ENCODE results near the gene NFKBIL1.
A peak's percentile ranks its signal among the peaks of the same experiment; 100 is the strongest.
"Not testable (repeated sequence)": the region's sequence is repeated elsewhere in the genome, so short reads cannot be mapped to it uniquely, and the experiment has no call there.

Gene NFKBIL1

GRCh38 chr6:31534521-31535040 is 12.8 kb upstream of the NFKBIL1 start:
- DNase-seq (ENCODE audit: low read depth): no peak

GRCh38 chr6:31535538-31536324 is 11.7 kb upstream of the NFKBIL1 start:
- no peak for DNase-seq (ENCODE audit: low read depth)

- no peak for DNase-seq (ENCODE audit: low read depth)
Measured at GRCh38 chr6:31538805-31539400, 8.5 kb upstream of the NFKBIL1 start.

GRCh38 chr6:31540640-31541039 is 6.8 kb upstream of the NFKBIL1 start:
- no peak for DNase-seq (ENCODE audit: low read depth)

- DNase-seq (ENCODE audit: low read depth): no peak
Measured at GRCh38 chr6:31541059-31541657, 6.2 kb upstream of the NFKBIL1 start.

- peak; percentile 94 for DNase-seq (ENCODE audit: low read depth)
Measured at GRCh38 chr6:31541658-31542521, 5.5 kb upstream of the NFKBIL1 start, which contains the start of gene DDX39B. Gene DDX39B, minus strand, starts transcription at chr6:31542003. Its CDS starts 1,471 bp downstream, at chr6:31540532.

GRCh38 chr6:31543639-31544038 is 3.8 kb upstream of the NFKBIL1 start:
- no peak for DNase-seq (ENCODE audit: low read depth)

- DNase-seq (ENCODE audit: low read depth): no peak
Measured at GRCh38 chr6:31544676-31545075, 2.7 kb upstream of the NFKBIL1 start.

GRCh38 chr6:31545291-31545690 is 2.1 kb upstream of the NFKBIL1 start:
- no peak for DNase-seq (ENCODE audit: low read depth)

GRCh38 chr6:31546339-31546957 is 960 bp upstream of the NFKBIL1 start, which contains the start of gene ATP6V1G2:
Gene ATP6V1G2, minus strand, starts transcription at chr6:31546608. Its CDS starts 49 bp downstream, at chr6:31546559.
- DNase-seq (ENCODE audit: low read depth): peak; percentile 84

- no peak for DNase-seq (ENCODE audit: low read depth)
Measured at GRCh38 chr6:31547727-31548543, 527 bp downstream of the NFKBIL1 start.

GRCh38 chr6:31548544-31548873 is 1.1 kb downstream of the NFKBIL1 start:
- no peak for DNase-seq (ENCODE audit: low read depth)

- DNase-seq (ENCODE audit: low read depth): not testable (repeated sequence)
Measured at GRCh38 chr6:31551371-31551770, 4.0 kb downstream of the NFKBIL1 start.

- no peak for DNase-seq (ENCODE audit: low read depth)
Measured at GRCh38 chr6:31556307-31556706, 8.9 kb downstream of the NFKBIL1 start.

GRCh38 chr6:31557443-31558317 is 10.3 kb downstream of the NFKBIL1 start:
- no peak for DNase-seq (ENCODE audit: low read depth)

- DNase-seq (ENCODE audit: low read depth): no peak
Measured at GRCh38 chr6:31558318-31558625, 10.9 kb downstream of the NFKBIL1 start.

GRCh38 chr6:31558631-31559500 is 11.5 kb downstream of the NFKBIL1 start:
- no peak for DNase-seq (ENCODE audit: low read depth)

- DNase-seq (ENCODE audit: low read depth): no peak
Measured at GRCh38 chr6:31559606-31559957, 12.2 kb downstream of the NFKBIL1 start.
